GM10266 (cell line): ENCODE measurements around the gene CACNA1D.

Source experiments
- DNase-seq: peaks from one replicate; pipeline ENCODE4 v3.0.0; 2012; ENCODE audit errors: extremely low spot score
- CTCF ChIP-seq: IDR thresholded peaks from 2 replicates; pipeline ENCODE4 v1.5.1; 2012; ENCODE audit warnings: mild to moderate bottlenecking, low read depth; ENCODE audit not compliant: control insufficient read depth, insufficient read depth; ENCODE audit errors: missing control alignments

CACNA1D gene

GRCh38 chr3:53526704-53527055 is 32.3 kb downstream of the CACNA1D start:
- no peak for TF ChIP-seq CTCF
- no peak for DNase-seq

GRCh38 chr3:53530205-53530604 is 35.8 kb downstream of the CACNA1D start:
- no peak for DNase-seq
- no peak for TF ChIP-seq CTCF

- no peak for DNase-seq
- TF ChIP-seq CTCF, result no peak
These were observed 37.3 kb downstream of the CACNA1D start for GRCh38 chr3:53531749-53532148.

GRCh38 chr3:53533472-53533871 is 39.1 kb downstream of the CACNA1D start:
- DNase-seq, result no peak
- no peak for TF ChIP-seq CTCF

- TF ChIP-seq CTCF, result no peak
- DNase-seq, result no peak
These were observed 39.8 kb downstream of the CACNA1D start for GRCh38 chr3:53534216-53534615.

GRCh38 chr3:53534676-53535400 is 40.4 kb downstream of the CACNA1D start:
- DNase-seq, result no peak
- no peak for TF ChIP-seq CTCF

GRCh38 chr3:53536282-53536681 is 41.9 kb downstream of the CACNA1D start:
- no peak for DNase-seq
- no peak for TF ChIP-seq CTCF
